ENCODE results near the gene CLSTN1. TPM values are rescaled to one million over a fixed set of nuclear protein-coding genes. Genes with fewer than 3 reads are reported as not detected.

The CLSTN1 gene
- total RNA-seq, 1 experiment from 2014 or later: 100 TPM

- Histone ChIP-seq H2BK120ac (ENCODE audit: low read depth, low read length, poor library complexity, severe bottlenecking) (no peak overlapping the region), H4K20me1 (ENCODE audit: control insufficient read depth, insufficient read depth, insufficient read length) (no peaks in the 10 kb centered on the region), H3K56ac (ENCODE audit: insufficient read length, low read depth, low read length) (no peak overlapping the region), H2BK20ac (ENCODE audit: low read depth, low read length, poor library complexity, severe bottlenecking) (no peak overlapping the region), H2BK15ac (ENCODE audit: low read depth, low read length) (no peak overlapping the region), H2AFZ (ENCODE audit: low read length) (no peak overlapping the region), H3K79me1 (ENCODE audit: insufficient read depth, low read depth, low read length, poor library complexity, severe bottlenecking) (peaks cover 7% of the 10 kb centered on the region), H4K91ac (ENCODE audit: insufficient read length, low read depth, low read length) (no peak overlapping the region), H3K18ac (ENCODE audit: insufficient read length, low read depth, low read length) (no peak overlapping the region), H2BK12ac (ENCODE audit: insufficient read length, low read depth, low read length) (no peak overlapping the region), H3K23ac (ENCODE audit: insufficient read length, low read depth, low read length) (no peak overlapping the region), H3K9ac (ENCODE audit: extremely low read depth, insufficient read length, low read length) (no peak overlapping the region), H3K4ac (ENCODE audit: low read depth, low read length) (no peak overlapping the region), H2BK5ac (ENCODE audit: insufficient read length, low read length) (no peak overlapping the region), H3K23me2 (ENCODE audit: insufficient read length, low read depth, low read length, poor library complexity, severe bottlenecking) (no peaks in the 10 kb centered on the region), H3K79me2 (ENCODE audit: insufficient read depth, low read length) (no peaks in the 10 kb centered on the region; the same call in 1 of the 2 replicates), H3K4me2 (ENCODE audit: insufficient read depth, insufficient read length, low read length) (no peak overlapping the region), H3K27me3 (ENCODE audit: insufficient read depth, low read length) (no peaks in the 10 kb centered on the region), H3K4me1 (ENCODE audit: insufficient read depth, low read length) (peaks cover 5% of the 10 kb centered on the region; the same call in 1 of the 2 replicates), H3T11ph (ENCODE audit: low read length) (no peak overlapping the region), H3K9me3 (ENCODE audit: control insufficient read depth, low read depth, low read length) (no peaks in the 10 kb centered on the region), H2AK5ac (ENCODE audit: insufficient read length, low read length) (no peak overlapping the region), H3K14ac (ENCODE audit: insufficient read depth, low read length) (no peak overlapping the region), H4K8ac (replicated peaks; ENCODE audit: insufficient read length, low read depth, low read length) (no peak overlapping the region), H3K27ac (ENCODE audit: insufficient read length, low read depth, low read length) (no peak overlapping the region), H4K5ac (ENCODE audit: insufficient read length, low read depth, low read length) (no peak overlapping the region)
- TF ChIP-seq, protein P1, sequence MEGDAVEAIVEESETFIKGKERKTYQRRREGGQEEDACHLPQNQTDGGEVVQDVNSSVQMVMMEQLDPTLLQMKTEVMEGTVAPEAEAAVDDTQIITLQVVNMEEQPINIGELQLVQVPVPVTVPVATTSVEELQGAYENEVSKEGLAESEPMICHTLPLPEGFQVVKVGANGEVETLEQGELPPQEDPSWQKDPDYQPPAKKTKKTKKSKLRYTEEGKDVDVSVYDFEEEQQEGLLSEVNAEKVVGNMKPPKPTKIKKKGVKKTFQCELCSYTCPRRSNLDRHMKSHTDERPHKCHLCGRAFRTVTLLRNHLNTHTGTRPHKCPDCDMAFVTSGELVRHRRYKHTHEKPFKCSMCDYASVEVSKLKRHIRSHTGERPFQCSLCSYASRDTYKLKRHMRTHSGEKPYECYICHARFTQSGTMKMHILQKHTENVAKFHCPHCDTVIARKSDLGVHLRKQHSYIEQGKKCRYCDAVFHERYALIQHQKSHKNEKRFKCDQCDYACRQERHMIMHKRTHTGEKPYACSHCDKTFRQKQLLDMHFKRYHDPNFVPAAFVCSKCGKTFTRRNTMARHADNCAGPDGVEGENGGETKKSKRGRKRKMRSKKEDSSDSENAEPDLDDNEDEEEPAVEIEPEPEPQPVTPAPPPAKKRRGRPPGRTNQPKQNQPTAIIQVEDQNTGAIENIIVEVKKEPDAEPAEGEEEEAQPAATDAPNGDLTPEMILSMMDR (conservative IDR thresholded peaks at IDR 0.05): no peak
- no CpG with 5 or more reads among the region's 15 CpGs for WGBS (ENCODE audit: extremely low coverage, insufficient read length, low lambda C conversion rate)
- peak overlapping the region in 2 of 3 experiments; percentile 91; a peak in 2 of 7 replicates for H3K27ac Mint-ChIP-seq
- H3K36me3 Mint-ChIP-seq (ENCODE audit: insufficient read depth in 1 of 3, low read depth in 3 of 3): peaks cover 9 to 25% (median 24%) of the 10 kb centered on the region in 3 experiments; a peak in 6 of 7 replicates
- H3K4me3 Mint-ChIP-seq: no peak overlapping the region
- H3K9me3 Mint-ChIP-seq: no peaks in the 10 kb centered on the region
- no peaks in the 10 kb centered on the region for H3K27me3 Mint-ChIP-seq (ENCODE audit: low read depth)
- DNase-seq: no peak
- peaks cover 19 to 39% of the 10 kb centered on the region in 2 experiments for H3K4me1 Mint-ChIP-seq
Observed at GRCh38 chr1:9766759-9767442, 56.9 kb downstream of the CLSTN1 start.
